ENCODE measurements around the gene SLC25A29. TPM values are rescaled to one million over a fixed set of nuclear protein-coding genes. Genes with fewer than 3 reads are reported as not detected.

Gene SLC25A29
- total and polyA plus RNA-seq, 7 donors = 3.0 to 40.4 (median 26.7) TPM

DNA sequence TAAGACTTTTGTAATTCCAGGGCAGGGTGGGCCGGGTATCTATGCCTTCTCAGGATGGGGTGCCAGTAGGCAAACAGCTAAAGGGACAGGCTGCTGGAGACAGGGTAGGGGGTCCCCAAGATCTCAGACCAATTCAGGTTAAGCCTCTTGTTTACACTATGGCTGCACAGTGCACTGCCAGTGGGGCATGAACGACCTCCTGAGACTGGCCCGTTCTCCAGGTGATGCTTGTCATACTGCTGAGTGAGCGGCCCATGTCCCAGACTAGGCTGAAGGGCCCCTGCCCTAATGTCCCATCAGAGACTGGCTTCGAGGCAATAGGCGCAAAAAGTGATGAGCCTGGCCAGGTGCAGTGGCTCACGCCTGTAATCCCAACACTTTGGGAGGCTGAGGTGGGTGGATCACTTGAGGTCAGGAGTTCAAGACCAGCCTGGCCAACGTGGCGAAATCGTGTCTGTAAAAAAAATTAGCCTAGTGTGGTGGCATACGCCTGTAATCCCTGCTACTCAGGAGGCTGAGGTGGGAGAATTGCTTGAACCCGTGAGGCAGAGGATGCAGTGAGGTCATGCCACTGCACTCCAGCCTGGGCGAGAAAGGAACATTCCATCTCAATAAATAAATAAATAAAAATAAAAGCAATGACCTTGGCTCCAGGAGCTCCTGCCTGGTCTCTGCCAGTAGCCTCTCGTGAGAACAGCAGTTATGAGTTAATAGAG is 12.6 kb downstream of the SLC25A29 start:
- Histone ChIP-seq H3K4me1 (peaks cover 0 to 32% (median 29%) of the 10 kb centered on the region in 4 donors), H3K27me3 (no peaks in the 10 kb centered on the region), H3K4me3 (no peak overlapping the region), H3K36me3 (peaks cover 8 to 27% (median 10%) of the 10 kb centered on the region in 4 donors), H3K27ac (peak overlapping the region in 1 of 4 donors; percentile 15), H3K9me3 (no peaks in the 10 kb centered on the region)
- DNase-seq = no peak
- TF ChIP-seq, protein P1, sequence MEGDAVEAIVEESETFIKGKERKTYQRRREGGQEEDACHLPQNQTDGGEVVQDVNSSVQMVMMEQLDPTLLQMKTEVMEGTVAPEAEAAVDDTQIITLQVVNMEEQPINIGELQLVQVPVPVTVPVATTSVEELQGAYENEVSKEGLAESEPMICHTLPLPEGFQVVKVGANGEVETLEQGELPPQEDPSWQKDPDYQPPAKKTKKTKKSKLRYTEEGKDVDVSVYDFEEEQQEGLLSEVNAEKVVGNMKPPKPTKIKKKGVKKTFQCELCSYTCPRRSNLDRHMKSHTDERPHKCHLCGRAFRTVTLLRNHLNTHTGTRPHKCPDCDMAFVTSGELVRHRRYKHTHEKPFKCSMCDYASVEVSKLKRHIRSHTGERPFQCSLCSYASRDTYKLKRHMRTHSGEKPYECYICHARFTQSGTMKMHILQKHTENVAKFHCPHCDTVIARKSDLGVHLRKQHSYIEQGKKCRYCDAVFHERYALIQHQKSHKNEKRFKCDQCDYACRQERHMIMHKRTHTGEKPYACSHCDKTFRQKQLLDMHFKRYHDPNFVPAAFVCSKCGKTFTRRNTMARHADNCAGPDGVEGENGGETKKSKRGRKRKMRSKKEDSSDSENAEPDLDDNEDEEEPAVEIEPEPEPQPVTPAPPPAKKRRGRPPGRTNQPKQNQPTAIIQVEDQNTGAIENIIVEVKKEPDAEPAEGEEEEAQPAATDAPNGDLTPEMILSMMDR (IDR thresholded peaks at IDR 0.05) = no peak
- no peak for TF ChIP-seq POLR2A (IDR thresholded peaks at IDR 0.05)
- TF ChIP-seq EP300 (IDR thresholded peaks at IDR 0.05) = no peak
- WGBS, 2 donors = 83 to 85% methylated on average over 14 of the region's 14 CpGs
- intact Hi-C loops (cut with DNase I) = no loop called here

DNA sequence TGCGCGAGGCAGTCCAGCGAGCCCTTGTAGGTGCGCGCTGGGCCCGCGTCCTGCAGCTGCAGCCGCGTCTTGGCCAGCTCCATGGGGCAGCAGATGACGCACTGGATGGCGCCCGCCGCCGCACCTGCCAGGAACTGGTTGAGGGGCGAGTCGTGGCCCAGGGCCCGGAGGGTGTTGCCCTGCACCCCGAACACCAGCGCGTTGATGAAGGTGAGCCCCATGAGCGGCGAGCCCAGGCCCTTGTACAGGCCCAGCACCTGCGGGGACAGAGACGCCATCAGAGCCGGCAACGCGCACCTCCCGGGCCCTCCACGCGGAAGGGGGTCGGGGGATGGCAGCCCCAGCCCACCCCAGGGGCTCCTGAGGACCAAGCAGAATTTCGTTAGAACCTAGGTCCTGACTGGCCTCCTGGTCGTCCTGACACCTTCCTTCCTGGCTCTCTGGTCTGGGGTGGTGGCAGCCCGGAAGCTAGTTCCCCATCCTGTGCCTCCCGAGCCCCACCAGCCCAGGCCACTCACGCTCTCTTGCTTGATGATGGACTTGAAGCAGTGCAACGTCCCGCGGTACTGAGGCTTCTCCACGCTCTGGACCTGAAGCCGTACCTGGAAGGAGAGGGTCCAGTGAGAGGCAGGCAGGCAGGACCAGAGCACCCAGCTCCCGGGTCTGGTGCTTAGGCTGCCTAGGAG is 13.3 kb downstream of the SLC25A29 start:
- Histone ChIP-seq H3K36me3 (peaks cover 8 to 27% (median 10%) of the 10 kb centered on the region in 4 donors), H3K9me3 (no peaks in the 10 kb centered on the region), H3K27me3 (no peaks in the 10 kb centered on the region), H3K27ac (no peak overlapping the region), H3K4me3 (no peak overlapping the region), H3K4me1 (peaks cover 0 to 24% (median 22%) of the 10 kb centered on the region in 4 donors)
- intact Hi-C loops (cut with DNase I) = no loop called here
- DNase-seq = no peak
- TF ChIP-seq, protein P1 (IDR thresholded peaks at IDR 0.05) = no peak
- no peak for TF ChIP-seq EP300 (IDR thresholded peaks at IDR 0.05)
- TF ChIP-seq POLR2A (IDR thresholded peaks at IDR 0.05) = no peak
- TF ChIP-seq POLR2AphosphoS5 (IDR thresholded peaks at IDR 0.05) = no peak
- WGBS, 2 donors = 96 to 97% methylated on average over 42 of the region's 42 CpGs

DNA sequence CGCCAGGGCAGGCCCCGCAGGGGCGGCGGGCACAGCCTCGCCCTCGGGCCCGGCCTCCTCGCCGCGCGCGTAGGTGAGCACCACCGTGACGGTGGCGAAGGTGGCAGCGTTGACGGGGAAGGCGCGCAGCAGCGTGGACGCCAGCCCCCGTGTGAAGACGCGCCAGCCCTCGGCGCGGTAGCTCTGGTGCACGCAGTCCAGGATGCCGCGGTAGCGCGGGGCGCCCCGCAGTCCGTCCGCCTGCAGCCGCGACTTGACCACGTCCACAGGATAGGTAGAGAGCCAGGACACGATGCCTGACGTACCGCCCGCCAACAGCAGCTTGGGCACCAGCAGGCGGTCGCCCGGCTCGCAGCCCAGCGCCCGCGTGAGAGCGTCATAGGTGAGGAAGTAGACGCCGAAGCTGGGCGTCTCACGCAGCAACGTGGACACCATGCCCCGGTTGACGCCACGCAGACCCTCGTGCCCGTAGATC is 13.9 kb downstream of the SLC25A29 start:
- Histone ChIP-seq H3K27me3 (no peaks in the 10 kb centered on the region), H3K27ac (no peak overlapping the region), H3K4me3 (no peak overlapping the region), H3K36me3 (peaks cover 8 to 27% (median 10%) of the 10 kb centered on the region in 4 donors), H3K9me3 (no peaks in the 10 kb centered on the region), H3K4me1 (peaks cover 0 to 19% (median 16%) of the 10 kb centered on the region in 4 donors)
- 96 to 97% methylated on average over 61 of the region's 61 CpGs for WGBS, 2 donors
- intact Hi-C loops (cut with DNase I) = no loop called here
- TF ChIP-seq POLR2AphosphoS5 (IDR thresholded peaks at IDR 0.05) (no peak), EP300 (IDR thresholded peaks at IDR 0.05) (no peak)
- no peak for DNase-seq

DNA sequence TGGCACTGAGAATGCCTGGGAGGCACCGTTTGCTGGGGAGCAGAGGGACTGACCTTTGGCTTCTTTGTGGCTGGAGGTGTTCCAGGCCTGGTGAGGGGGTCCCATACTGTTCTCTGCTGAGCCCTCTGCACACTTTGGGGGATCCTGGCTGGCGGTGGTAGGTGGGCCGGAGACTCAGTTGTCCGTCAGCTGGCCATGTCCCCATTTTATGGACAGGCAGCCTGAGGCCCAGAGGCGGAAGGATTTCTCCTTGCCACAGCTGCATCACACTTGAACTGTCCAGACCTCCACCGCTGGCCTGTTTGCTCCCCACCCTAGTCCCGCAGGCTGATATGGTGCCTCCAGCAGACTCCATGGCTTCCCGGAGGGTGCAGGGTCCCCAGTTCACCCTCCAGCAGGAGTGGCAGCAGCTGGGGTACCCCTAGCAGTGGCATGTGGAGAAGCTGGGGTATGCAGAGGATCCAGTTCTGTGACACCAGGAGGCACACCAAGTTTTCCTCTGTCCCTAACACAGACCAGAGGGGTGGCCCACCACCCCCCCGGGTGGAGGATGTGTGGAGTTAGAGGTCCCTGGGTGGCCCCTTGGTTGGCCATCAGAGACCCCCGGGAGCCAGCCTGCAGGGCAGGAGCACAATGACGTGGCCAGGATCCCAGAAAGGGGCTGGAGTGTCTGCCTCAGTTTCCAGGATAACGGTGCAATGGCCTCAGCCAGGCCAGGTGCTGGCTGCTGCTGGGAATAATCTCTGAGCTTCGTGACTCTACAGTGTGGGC is 14.8 kb downstream of the SLC25A29 start:
- H3K4me1 ChIP-seq = peaks cover 0 to 10% (median 7%) of the 10 kb centered on the region in 4 donors
- H3K9me3 ChIP-seq = no peaks in the 10 kb centered on the region
- TF ChIP-seq, protein P1 (IDR thresholded peaks at IDR 0.05) = no peak
- no peak for TF ChIP-seq POLR2A (IDR thresholded peaks at IDR 0.05)
- no peak for TF ChIP-seq POLR2AphosphoS5 (IDR thresholded peaks at IDR 0.05)
- no peak for TF ChIP-seq EP300 (IDR thresholded peaks at IDR 0.05)
- intact Hi-C loops (cut with DNase I) = no loop called here
- WGBS, 2 donors = 92 to 94% methylated on average over 13 of the region's 13 CpGs
- no peak for DNase-seq
- peaks cover 8 to 27% (median 10%) of the 10 kb centered on the region in 4 donors for H3K36me3 ChIP-seq
- H3K4me3 ChIP-seq = no peak overlapping the region
- no peaks in the 10 kb centered on the region for H3K27me3 ChIP-seq
- no peak overlapping the region for H3K27ac ChIP-seq

Measured in sigmoid colon (tissue), 7 donors.